ENCODE data around the gene ATP9B. TPM values are rescaled to one million over a fixed set of nuclear protein-coding genes. Genes with fewer than 3 reads are reported as not detected.
"Not testable (repeated sequence)": the region's sequence is repeated elsewhere in the genome, so short reads cannot be mapped to it uniquely, and the experiment has no call there.

The ATP9B gene
- total and polyA plus RNA-seq, 2 experiments from 2014 or later: 8.5 to 12.8 TPM

- Histone ChIP-seq H4K20me1 (ENCODE audit: insufficient read depth) (no peaks in the 10 kb centered on the region), H3K79me2 (ENCODE audit: insufficient read depth) (no peaks in the 10 kb centered on the region), H3K9me3 (ENCODE audit: low read depth) (no peaks in the 10 kb centered on the region), H3K4me1 (ENCODE audit: insufficient read depth) (no peaks in the 10 kb centered on the region), H3K4me3 (no peak overlapping the region), H3K9ac (no peak overlapping the region), H3K36me3 (ENCODE audit: low read depth) (peaks cover 3% of the 10 kb centered on the region; the same call in 1 of the 2 replicates), H3K9me2 (ENCODE audit: insufficient read depth) (no peaks in the 10 kb centered on the region), H3K27me3 (replicated peaks; ENCODE audit: insufficient read depth) (no peaks in the 10 kb centered on the region), H3K4me2 (ENCODE audit: unreplicated experiment) (no peak overlapping the region), H3F3A (ENCODE audit: insufficient read depth) (no peaks in the 10 kb centered on the region), H3K27ac (no peak overlapping the region), H2AFZ (no peak overlapping the region)
- TF ChIP-seq EZH2 (IDR thresholded peaks at IDR 0.05; ENCODE audit: insufficient read depth, poor library complexity, severe bottlenecking): no peak
- TF ChIP-seq EZH2phosphoT487 (IDR thresholded peaks at IDR 0.05; ENCODE audit: insufficient read depth, low read depth): no peak
- WGBS, 2 experiments (ENCODE audit: low coverage in 1 of 2, low lambda C conversion rate in 2 of 2, missing lambda C conversion rate in 2 of 2): 98% methylated on average over 2 of the region's 2 CpGs
- in situ Hi-C loops (cut with MboI): no loop called here
- DNase-seq: no peak
Observed at GRCh38 chr18:79372991-79373390, 303.8 kb downstream of the ATP9B start.

GRCh38 chr18:79373736-79374135 is 304.5 kb downstream of the ATP9B start:
- in situ Hi-C loops (cut with MboI): no loop called here
- H3K27me3 ChIP-seq (replicated peaks; ENCODE audit: insufficient read depth): no peaks in the 10 kb centered on the region
- TF ChIP-seq EZH2 (IDR thresholded peaks at IDR 0.05; ENCODE audit: insufficient read depth, poor library complexity, severe bottlenecking) (no peak), EZH2phosphoT487 (IDR thresholded peaks at IDR 0.05; ENCODE audit: insufficient read depth, low read depth) (no peak)
- H3K9me3 ChIP-seq (ENCODE audit: low read depth): no peaks in the 10 kb centered on the region
- H3K79me2 ChIP-seq (ENCODE audit: insufficient read depth): no peaks in the 10 kb centered on the region
- H3K4me1 ChIP-seq (ENCODE audit: insufficient read depth): no peaks in the 10 kb centered on the region
- no peak for DNase-seq
- no peak overlapping the region for H3K4me2 ChIP-seq (ENCODE audit: unreplicated experiment)
- no peak overlapping the region for H2AFZ ChIP-seq
- H3K27ac ChIP-seq: no peak overlapping the region
- peaks cover 4% of the 10 kb centered on the region; the same call in 1 of the 2 replicates for H3K36me3 ChIP-seq (ENCODE audit: low read depth)
- H4K20me1 ChIP-seq (ENCODE audit: insufficient read depth): no peaks in the 10 kb centered on the region
- H3F3A ChIP-seq (ENCODE audit: insufficient read depth): no peaks in the 10 kb centered on the region
- H3K9me2 ChIP-seq (ENCODE audit: insufficient read depth): no peaks in the 10 kb centered on the region
- 94 to 95% methylated on average over 17 of the region's 17 CpGs for WGBS, 2 experiments (ENCODE audit: low coverage in 1 of 2, low lambda C conversion rate in 2 of 2, missing lambda C conversion rate in 2 of 2)
- H3K9ac ChIP-seq: no peak overlapping the region
- no peak overlapping the region for H3K4me3 ChIP-seq

- H3K9me2 ChIP-seq (ENCODE audit: insufficient read depth): no peaks in the 10 kb centered on the region
- H4K20me1 ChIP-seq (ENCODE audit: insufficient read depth): no peaks in the 10 kb centered on the region
- H3K9ac ChIP-seq: no peak overlapping the region
- H3K4me2 ChIP-seq (ENCODE audit: unreplicated experiment): no peak overlapping the region
- no peak for DNase-seq
- H3K36me3 ChIP-seq (ENCODE audit: low read depth): peaks cover 4% of the 10 kb centered on the region; the same call in 1 of the 2 replicates
- TF ChIP-seq EZH2phosphoT487 (IDR thresholded peaks at IDR 0.05; ENCODE audit: insufficient read depth, low read depth): no peak
- TF ChIP-seq EZH2 (IDR thresholded peaks at IDR 0.05; ENCODE audit: insufficient read depth, poor library complexity, severe bottlenecking): no peak
- no peak overlapping the region for H2AFZ ChIP-seq
- in situ Hi-C loops (cut with MboI): no loop called here
- 89 to 92% methylated on average over 17 to 26 of the region's 32 CpGs for WGBS, 2 experiments (ENCODE audit: low coverage in 1 of 2, low lambda C conversion rate in 2 of 2, missing lambda C conversion rate in 2 of 2)
- H3K27me3 ChIP-seq (replicated peaks; ENCODE audit: insufficient read depth): no peaks in the 10 kb centered on the region
- no peaks in the 10 kb centered on the region for H3K4me1 ChIP-seq (ENCODE audit: insufficient read depth)
- H3F3A ChIP-seq (ENCODE audit: insufficient read depth): no peaks in the 10 kb centered on the region
- H3K4me3 ChIP-seq: no peak overlapping the region
- no peaks in the 10 kb centered on the region for H3K9me3 ChIP-seq (ENCODE audit: low read depth)
- no peak overlapping the region for H3K27ac ChIP-seq
- H3K79me2 ChIP-seq (ENCODE audit: insufficient read depth): no peaks in the 10 kb centered on the region
Observed at GRCh38 chr18:79374408-79375171, 305.4 kb downstream of the ATP9B start.

GRCh38 chr18:79375441-79376154 is 306.4 kb downstream of the ATP9B start:
- H4K20me1 ChIP-seq (ENCODE audit: insufficient read depth): no peaks in the 10 kb centered on the region
- H3K4me1 ChIP-seq (ENCODE audit: insufficient read depth): no peaks in the 10 kb centered on the region
- 92 to 95% methylated on average over 10 of the region's 10 CpGs for WGBS, 2 experiments (ENCODE audit: low coverage in 1 of 2, low lambda C conversion rate in 2 of 2, missing lambda C conversion rate in 2 of 2)
- H3K4me2 ChIP-seq (ENCODE audit: unreplicated experiment): no peak overlapping the region
- no peaks in the 10 kb centered on the region for H3K27me3 ChIP-seq (replicated peaks; ENCODE audit: insufficient read depth)
- H3K9me2 ChIP-seq (ENCODE audit: insufficient read depth): no peaks in the 10 kb centered on the region
- in situ Hi-C loops (cut with MboI): no loop called here
- H2AFZ ChIP-seq: no peak overlapping the region
- no peak overlapping the region for H3K27ac ChIP-seq
- H3K9me3 ChIP-seq (ENCODE audit: low read depth): no peaks in the 10 kb centered on the region
- no peak overlapping the region for H3K9ac ChIP-seq
- no peak for DNase-seq
- no peaks in the 10 kb centered on the region for H3F3A ChIP-seq (ENCODE audit: insufficient read depth)
- H3K79me2 ChIP-seq (ENCODE audit: insufficient read depth): no peaks in the 10 kb centered on the region
- peaks cover 4% of the 10 kb centered on the region; the same call in 1 of the 2 replicates for H3K36me3 ChIP-seq (ENCODE audit: low read depth)
- no peak for TF ChIP-seq EZH2 (IDR thresholded peaks at IDR 0.05; ENCODE audit: insufficient read depth, poor library complexity, severe bottlenecking)
- no peak for TF ChIP-seq EZH2phosphoT487 (IDR thresholded peaks at IDR 0.05; ENCODE audit: insufficient read depth, low read depth)
- no peak overlapping the region for H3K4me3 ChIP-seq

DNA sequence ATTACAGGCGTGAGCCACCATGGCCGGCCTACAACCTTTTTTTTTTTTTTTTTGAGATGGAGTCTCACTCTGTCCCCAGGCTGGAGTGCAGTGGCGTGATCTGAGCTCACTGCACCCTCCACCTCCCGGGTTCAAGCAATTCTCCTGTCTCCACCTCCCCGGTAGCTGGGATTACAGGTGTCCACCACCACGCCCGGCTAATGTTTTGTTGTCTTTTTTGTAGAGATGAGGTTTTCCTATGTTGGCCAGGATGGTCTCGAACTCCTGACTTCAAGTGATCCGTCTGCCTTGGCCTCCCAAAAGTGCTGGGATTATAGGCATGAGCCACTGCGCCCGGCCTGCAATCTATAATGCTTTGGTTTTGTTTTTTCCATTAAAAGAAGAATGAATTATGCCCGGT is 307.5 kb downstream of the ATP9B start:
- in situ Hi-C loops (cut with MboI); H3F3A ChIP-seq (ENCODE audit: insufficient read depth); H3K9me3 ChIP-seq (ENCODE audit: low read depth); H3K4me3 ChIP-seq; H3K9me2 ChIP-seq (ENCODE audit: insufficient read depth); H3K27ac ChIP-seq; H3K36me3 ChIP-seq (ENCODE audit: low read depth); H3K4me2 ChIP-seq (ENCODE audit: unreplicated experiment); H4K20me1 ChIP-seq (ENCODE audit: insufficient read depth); H2AFZ ChIP-seq; H3K79me2 ChIP-seq (ENCODE audit: insufficient read depth); DNase-seq; H3K27me3 ChIP-seq (replicated peaks; ENCODE audit: insufficient read depth); H3K4me1 ChIP-seq (ENCODE audit: insufficient read depth); H3K9ac ChIP-seq: not testable (repeated sequence)
- 89% methylated on average over 12 of the region's 12 CpGs for WGBS, 2 experiments (ENCODE audit: low coverage in 1 of 2, low lambda C conversion rate in 2 of 2, missing lambda C conversion rate in 2 of 2)

Data from GM23248 (cell line).